Testis (tissue), 2 donors: ENCODE results near the gene TAF6.

Experiments used
- POLR2A ChIP-seq: fragments of 450-650 bp; IDR thresholded peaks from one replicate; pipeline ENCODE4 v1.6.1; 2017; ENCODE audit warnings: antibody characterized with exemption, mild to moderate bottlenecking, moderate library complexity
- TF ChIP-seq, protein P1 (sequence below), 3 experiments: fragments of 450-650 bp in 2 of 3; fragments of 200-600 bp in 1 of 3; sonication (generic) in 1 of 3; IDR thresholded peaks; one replicate each; pipeline ENCODE4 v1.5.1; 2016 to 2019; ENCODE audit warnings: antibody characterized with exemption in 3 of 3, mild to moderate bottlenecking in 2 of 3, moderate library complexity in 1 of 3

DNA sequence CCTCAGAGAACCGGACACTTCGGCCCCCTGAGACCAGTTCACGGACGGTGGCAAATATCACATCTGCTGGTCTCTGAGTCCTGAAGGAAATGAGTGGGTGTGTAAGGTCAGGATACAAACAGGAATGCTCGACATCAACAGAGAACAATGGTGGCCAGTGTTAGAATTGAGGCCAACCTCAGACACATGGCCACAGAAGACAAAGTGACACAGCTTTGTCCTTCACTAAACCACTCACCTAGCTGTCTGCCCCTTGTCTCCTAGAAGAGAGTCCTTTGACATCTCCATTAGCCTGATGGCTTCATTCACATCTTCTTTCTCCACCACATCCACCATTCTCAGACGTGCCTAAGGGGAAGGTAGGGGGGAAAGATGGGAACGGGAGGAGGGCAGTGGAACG, 26.1 kb downstream of the TAF6 start:
- TF ChIP-seq, protein P1, sequence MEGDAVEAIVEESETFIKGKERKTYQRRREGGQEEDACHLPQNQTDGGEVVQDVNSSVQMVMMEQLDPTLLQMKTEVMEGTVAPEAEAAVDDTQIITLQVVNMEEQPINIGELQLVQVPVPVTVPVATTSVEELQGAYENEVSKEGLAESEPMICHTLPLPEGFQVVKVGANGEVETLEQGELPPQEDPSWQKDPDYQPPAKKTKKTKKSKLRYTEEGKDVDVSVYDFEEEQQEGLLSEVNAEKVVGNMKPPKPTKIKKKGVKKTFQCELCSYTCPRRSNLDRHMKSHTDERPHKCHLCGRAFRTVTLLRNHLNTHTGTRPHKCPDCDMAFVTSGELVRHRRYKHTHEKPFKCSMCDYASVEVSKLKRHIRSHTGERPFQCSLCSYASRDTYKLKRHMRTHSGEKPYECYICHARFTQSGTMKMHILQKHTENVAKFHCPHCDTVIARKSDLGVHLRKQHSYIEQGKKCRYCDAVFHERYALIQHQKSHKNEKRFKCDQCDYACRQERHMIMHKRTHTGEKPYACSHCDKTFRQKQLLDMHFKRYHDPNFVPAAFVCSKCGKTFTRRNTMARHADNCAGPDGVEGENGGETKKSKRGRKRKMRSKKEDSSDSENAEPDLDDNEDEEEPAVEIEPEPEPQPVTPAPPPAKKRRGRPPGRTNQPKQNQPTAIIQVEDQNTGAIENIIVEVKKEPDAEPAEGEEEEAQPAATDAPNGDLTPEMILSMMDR (IDR thresholded peaks at IDR 0.05): no peak
- no peak for TF ChIP-seq POLR2A
